RWPE1 (cell line): ENCODE results near the gene ZNF79.
A peak's percentile ranks its signal among the peaks of the same experiment; 100 is the strongest.

Experiments
- CTCF ChIA-PET: fragments of 350-600 bp; sonication (Branson Sonifier 250); formaldehyde crosslinking; extraction: SDS; loops from one replicate; lab custom pipeline; 2021; lab: Yijun Ruan, JAX
- POLR2A ChIA-PET: fragments of 400-600 bp; formaldehyde crosslinking; extraction: SDS; loops from one replicate; lab custom pipeline; 2020; ENCODE audit warnings: antibody characterized with exemption; ENCODE audit not compliant: low non-redundant PET; lab: Yijun Ruan, JAX
- DNase-seq: peaks from one replicate; pipeline ENCODE4 v3.0.0; 2012; ENCODE audit warnings: low spot score
- H3K27ac ChIP-seq: fragments of 450-650 bp; 2 replicates; pipeline ENCODE4 v1.5.1; 2017
- CTCF ChIP-seq: fragments of 450-650 bp; conservative IDR thresholded peaks from 2 replicates; pipeline ENCODE4 v1.5.1; 2017; ENCODE audit warnings: low read depth, mild to moderate bottlenecking

The ZNF79 gene

GRCh38 chr9:127396808-127397645 lies 27.2 kb upstream of the ZNF79 start, which contains the start of gene SLC2A8:
TSS of gene SLC2A8 (plus strand) at chr9:127397169. CDS start at chr9:127397231, 62 bp downstream.
- ChIA-PET CTCF (interaction anchor here (0.5 to 2.9 kb wide), 13 partner anchors 9 to 185 kb away, joined by 3 to 9 read pairs (median 3); no protein-coding TSS in a partner anchor), POLR2A (interaction anchor here (0.6 to 0.9 kb wide), 5 partner anchors 27 to 575 kb away, joined by 3 to 7 read pairs (median 4); partner anchors contain the start of genes LRSAM1, RPL12 and ZNF79)
- no peak; the same call in 1 of the 2 replicates for TF ChIP-seq CTCF
- H3K27ac ChIP-seq, result peak within 1 kb of the TSS; percentile 84
- DNase-seq, result peak; percentile 100

- ChIA-PET CTCF (interaction anchor here (0.5 to 2.9 kb wide), 14 partner anchors 9 to 901 kb away, joined by 3 to 9 read pairs (median 3); no protein-coding TSS in a partner anchor), POLR2A (interaction anchor here (0.6 kb wide), 2 partner anchors 26 to 58 kb away, joined by 3 to 6 read pairs; partner anchors contain the start of gene ZNF79)
- TF ChIP-seq CTCF, result peak; percentile 88
- peak overlapping the region; percentile 84 for H3K27ac ChIP-seq
- DNase-seq, result peak; percentile 48
These were observed 26.4 kb upstream of the ZNF79 start for GRCh38 chr9:127397646-127398274.

- peak overlapping the region; percentile 84 for H3K27ac ChIP-seq
- peak; percentile 52; the same call in 1 of the 2 replicates for TF ChIP-seq CTCF
- POLR2A ChIA-PET, result no interaction called here
- CTCF ChIA-PET, result interaction anchor here (0.6 to 2.9 kb wide), 7 partner anchors 36 to 901 kb away, joined by 3 to 9 read pairs (median 4); no protein-coding TSS in a partner anchor
- no peak for DNase-seq
These were observed 25.9 kb upstream of the ZNF79 start for GRCh38 chr9:127398275-127398647.

- H3K27ac ChIP-seq, result peak overlapping the region; percentile 84
- POLR2A ChIA-PET, result interaction anchor here (0.7 kb wide), 1 partner anchor 296 kb away, joined by 4 read pairs; no protein-coding TSS in a partner anchor
- no peak for TF ChIP-seq CTCF
- CTCF ChIA-PET, result interaction anchor here (0.6 to 2.9 kb wide), 9 partner anchors 9 to 458 kb away, joined by 3 to 10 read pairs (median 4); no protein-coding TSS in a partner anchor
- no peak for DNase-seq
These were observed 25.3 kb upstream of the ZNF79 start for GRCh38 chr9:127398715-127399400.

- H3K27ac ChIP-seq, result peak overlapping the region; percentile 84
- POLR2A ChIA-PET, result no interaction called here
- DNase-seq, result no peak
- CTCF ChIA-PET, result interaction anchor here (0.6 to 1.5 kb wide), 4 partner anchors 12 to 717 kb away, joined by 3 to 10 read pairs (median 5); no protein-coding TSS in a partner anchor
- no peak for TF ChIP-seq CTCF
These were observed 24.4 kb upstream of the ZNF79 start for GRCh38 chr9:127399736-127400269.
